Neural cell (in vitro differentiated cells): ENCODE results near the gene TNRC6A.

Source experiments
- POLR2AphosphoS5 ChIP-seq: IDR thresholded peaks from 2 replicates; pipeline ENCODE4 v1.6.1; 2012
- TF ChIP-seq, protein P1 (sequence below): fragments of 450-650 bp; IDR thresholded peaks from 2 replicates; pipeline ENCODE4 v1.5.1; 2014; ENCODE audit warnings: antibody characterized with exemption, mild to moderate bottlenecking, moderate library complexity; ENCODE audit not compliant: poor library complexity, severe bottlenecking

- TF ChIP-seq POLR2AphosphoS5, result no peak
- TF ChIP-seq, protein P1, sequence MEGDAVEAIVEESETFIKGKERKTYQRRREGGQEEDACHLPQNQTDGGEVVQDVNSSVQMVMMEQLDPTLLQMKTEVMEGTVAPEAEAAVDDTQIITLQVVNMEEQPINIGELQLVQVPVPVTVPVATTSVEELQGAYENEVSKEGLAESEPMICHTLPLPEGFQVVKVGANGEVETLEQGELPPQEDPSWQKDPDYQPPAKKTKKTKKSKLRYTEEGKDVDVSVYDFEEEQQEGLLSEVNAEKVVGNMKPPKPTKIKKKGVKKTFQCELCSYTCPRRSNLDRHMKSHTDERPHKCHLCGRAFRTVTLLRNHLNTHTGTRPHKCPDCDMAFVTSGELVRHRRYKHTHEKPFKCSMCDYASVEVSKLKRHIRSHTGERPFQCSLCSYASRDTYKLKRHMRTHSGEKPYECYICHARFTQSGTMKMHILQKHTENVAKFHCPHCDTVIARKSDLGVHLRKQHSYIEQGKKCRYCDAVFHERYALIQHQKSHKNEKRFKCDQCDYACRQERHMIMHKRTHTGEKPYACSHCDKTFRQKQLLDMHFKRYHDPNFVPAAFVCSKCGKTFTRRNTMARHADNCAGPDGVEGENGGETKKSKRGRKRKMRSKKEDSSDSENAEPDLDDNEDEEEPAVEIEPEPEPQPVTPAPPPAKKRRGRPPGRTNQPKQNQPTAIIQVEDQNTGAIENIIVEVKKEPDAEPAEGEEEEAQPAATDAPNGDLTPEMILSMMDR, result no peak
Observed at GRCh38 chr16:24805484-24805883, 76.0 kb downstream of the TNRC6A start.
